GM18507 (cell line): ENCODE measurements around the gene RIC8B.
"Not testable (repeated sequence)": the region's sequence is repeated elsewhere in the genome, so short reads cannot be mapped to it uniquely, and the experiment has no call there.

Experiments used
- DNase-seq: peaks from one replicate; pipeline ENCODE4 v3.0.0; 2011; ENCODE audit warnings: low read depth; ENCODE audit not compliant: insufficient read length; ENCODE audit errors: extremely low spot score
- FAIRE-seq: peaks from 2 replicates; lab custom pipeline; 2011; peaks lifted over from hg19 to GRCh38; lab: Jason Lieb, UNC

RIC8B gene

GRCh38 chr12:106919910-106920544 lies 145.5 kb downstream of the RIC8B start:
- FAIRE-seq, result peak; percentile 75
- no peak for DNase-seq

DNA sequence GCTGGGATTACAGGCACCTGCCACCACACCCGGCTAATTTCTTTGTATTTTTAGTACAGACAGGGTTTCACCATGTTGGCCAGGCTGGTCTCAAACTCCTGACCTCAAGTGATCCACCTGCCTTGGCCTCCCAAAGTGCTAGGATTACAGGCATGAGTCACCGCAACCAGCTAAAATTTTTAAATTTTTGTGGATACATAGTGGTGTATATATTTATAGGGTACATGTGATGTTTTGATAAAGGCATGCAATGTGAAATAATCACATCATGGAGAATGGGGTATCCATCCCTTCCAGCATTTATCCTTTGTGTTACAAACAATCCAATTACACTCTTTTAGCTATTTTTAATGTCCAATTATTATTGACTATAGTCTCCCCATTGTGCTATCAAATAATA lies 147.5 kb downstream of the RIC8B start:
- not testable (repeated sequence) for FAIRE-seq, DNase-seq

GRCh38 chr12:106923594-106923993 lies 149.1 kb downstream of the RIC8B start:
- not testable (repeated sequence) for DNase-seq, FAIRE-seq

DNA sequence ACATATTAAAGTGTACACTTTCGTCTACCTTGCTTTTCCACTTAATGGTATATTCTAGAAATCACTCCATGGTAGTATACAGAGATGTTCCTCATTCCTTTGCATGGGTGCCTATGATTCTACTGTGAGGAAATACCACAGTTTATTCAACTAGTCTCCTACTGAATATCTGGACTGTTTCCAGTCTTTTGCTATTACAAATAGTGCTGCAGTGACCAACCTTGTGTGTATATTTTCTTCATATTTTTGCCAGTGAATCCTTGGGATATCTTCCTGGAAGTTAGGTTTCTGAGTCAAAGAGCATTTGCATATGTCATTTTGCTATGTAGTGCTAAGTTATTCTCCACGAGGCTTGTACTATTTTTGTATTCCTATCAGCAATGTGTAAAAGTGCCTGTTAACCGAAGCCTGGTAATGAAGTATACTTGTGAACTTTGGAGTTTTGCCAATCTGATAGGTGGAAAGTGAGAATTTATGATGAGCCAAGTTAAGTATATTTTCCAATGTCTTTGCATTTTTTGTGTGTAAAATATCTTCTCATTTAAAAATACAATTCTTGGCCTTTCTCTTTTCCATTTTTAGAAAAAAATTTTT lies 149.9 kb downstream of the RIC8B start:
- FAIRE-seq (no peak), DNase-seq (no peak)

- no peak for FAIRE-seq
- no peak for DNase-seq
Observed at GRCh38 chr12:106926657-106927056, 152.2 kb downstream of the RIC8B start.

DNA sequence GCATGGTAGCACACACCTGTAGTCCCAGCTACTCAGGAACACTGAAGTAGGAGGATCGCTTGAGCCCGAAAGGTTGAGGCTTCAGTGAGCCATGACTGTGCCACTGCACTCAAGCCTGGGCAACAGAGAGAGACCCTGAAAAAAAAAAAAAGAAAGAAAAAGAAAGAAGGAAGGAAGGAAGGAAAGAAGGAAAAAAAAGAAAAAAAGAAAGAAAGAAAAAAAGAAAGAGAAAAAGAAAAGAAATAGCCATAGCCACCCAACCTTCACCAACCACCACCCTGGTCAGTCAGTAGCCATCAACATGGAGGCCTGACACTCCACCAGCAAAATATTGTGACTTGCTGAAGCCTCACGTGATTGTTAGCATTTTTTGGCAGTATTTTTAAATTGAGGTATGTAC lies 159.8 kb downstream of the RIC8B start:
- no peak for DNase-seq
- no peak for FAIRE-seq
